ENCODE data around the gene IQCE. TPM values are rescaled to one million over a fixed set of nuclear protein-coding genes. Genes with fewer than 3 reads are reported as not detected.

The IQCE gene
- total and polyA plus RNA-seq, 11 donors = 5.0 to 14.1 (median 10.3) TPM

DNA sequence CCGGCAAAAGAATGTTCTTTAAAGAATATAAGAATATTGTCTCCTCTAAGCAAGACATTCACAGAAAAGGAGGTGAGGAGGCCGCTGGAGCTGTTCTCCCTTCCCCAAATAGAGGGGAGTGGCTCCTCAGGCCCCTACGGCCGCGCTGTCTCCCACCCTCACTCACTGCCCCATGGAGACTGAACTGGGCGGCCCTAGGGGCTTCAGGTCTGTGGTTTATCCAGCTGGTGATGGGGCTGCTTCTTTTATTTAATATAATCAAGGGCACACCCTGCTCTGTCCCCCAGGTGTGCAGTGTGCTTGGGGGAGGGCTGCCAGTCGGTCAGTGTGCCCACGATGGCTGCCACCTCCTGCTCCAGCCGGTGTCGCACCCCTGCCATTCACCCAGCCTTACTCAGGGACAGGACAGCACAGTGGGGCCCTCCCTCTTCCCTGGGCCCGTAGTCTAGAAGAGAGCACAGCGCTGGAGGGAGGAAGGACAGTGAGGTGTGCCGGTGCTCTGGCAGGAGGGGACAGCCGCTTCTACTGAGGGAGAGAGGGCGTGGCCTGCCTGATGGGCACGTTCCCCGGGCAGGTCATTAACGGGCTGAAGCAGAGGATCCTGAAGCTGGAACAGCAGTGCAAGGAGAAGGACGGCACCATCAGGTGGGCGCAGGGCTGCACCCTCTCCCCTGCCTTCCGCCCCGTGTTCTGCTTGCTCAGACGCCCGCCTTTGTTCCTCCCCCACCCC lies 23.4 kb downstream of the IQCE start:
- intact Hi-C loops (cut with DNase I) = no loop called here
- Histone ChIP-seq H3K4me1 (no peaks in the 10 kb centered on the region), H3K27me3 (no peaks in the 10 kb centered on the region), H3K9me3 (no peaks in the 10 kb centered on the region), H3K36me3 (peaks cover 0 to 47% (median 31%) of the 10 kb centered on the region in 9 donors), H3K4me3 (no peak overlapping the region), H3K27ac (no peak overlapping the region)
- TF ChIP-seq, protein P1, sequence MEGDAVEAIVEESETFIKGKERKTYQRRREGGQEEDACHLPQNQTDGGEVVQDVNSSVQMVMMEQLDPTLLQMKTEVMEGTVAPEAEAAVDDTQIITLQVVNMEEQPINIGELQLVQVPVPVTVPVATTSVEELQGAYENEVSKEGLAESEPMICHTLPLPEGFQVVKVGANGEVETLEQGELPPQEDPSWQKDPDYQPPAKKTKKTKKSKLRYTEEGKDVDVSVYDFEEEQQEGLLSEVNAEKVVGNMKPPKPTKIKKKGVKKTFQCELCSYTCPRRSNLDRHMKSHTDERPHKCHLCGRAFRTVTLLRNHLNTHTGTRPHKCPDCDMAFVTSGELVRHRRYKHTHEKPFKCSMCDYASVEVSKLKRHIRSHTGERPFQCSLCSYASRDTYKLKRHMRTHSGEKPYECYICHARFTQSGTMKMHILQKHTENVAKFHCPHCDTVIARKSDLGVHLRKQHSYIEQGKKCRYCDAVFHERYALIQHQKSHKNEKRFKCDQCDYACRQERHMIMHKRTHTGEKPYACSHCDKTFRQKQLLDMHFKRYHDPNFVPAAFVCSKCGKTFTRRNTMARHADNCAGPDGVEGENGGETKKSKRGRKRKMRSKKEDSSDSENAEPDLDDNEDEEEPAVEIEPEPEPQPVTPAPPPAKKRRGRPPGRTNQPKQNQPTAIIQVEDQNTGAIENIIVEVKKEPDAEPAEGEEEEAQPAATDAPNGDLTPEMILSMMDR (IDR thresholded peaks at IDR 0.05) = no peak
- TF ChIP-seq POLR2A (IDR thresholded peaks at IDR 0.05) = no peak
- no peak for DNase-seq
- 83 to 95% (median 89%) methylated on average over 20 to 24 of the region's 24 CpGs for WGBS, 4 donors
- ATAC-seq = peak in 1 of 4 donors; percentile 44

DNA sequence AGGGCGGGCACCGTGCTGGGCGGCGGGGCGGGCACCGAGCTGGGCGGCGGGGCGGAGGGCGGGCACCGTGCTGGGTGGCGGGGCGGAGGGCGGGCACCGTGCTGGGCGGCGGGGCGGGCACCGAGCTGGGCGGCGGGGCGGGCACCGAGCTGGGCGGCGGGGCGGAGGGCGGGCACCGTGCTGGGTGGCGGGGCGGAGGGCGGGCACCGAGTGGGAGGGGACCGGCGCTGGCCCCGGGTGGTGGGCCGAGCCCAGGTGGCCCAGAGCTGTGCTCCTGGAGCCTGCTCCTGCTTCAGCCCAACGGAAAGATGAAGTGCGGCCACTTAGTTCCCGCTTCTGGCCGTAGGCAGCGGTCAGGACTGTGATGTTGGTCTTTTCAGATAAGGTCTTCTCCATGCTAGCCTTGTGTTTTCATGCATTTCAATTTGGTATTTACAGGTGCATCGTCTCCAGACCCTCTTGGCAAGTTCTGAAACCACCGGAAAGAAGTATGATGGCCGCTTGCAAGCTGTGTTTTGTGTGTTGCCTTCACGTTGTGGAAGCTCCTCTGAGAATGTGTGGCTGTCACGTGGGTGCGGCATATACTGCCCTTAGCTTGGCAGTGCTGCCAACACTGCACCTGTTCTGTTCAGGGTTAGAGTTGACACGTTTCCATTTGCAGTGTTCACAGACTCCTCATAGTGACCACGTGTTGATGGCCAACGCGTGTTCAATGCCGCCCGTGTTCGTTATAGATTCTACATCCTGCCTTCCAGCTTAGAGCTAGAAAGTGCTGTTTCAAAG lies 25.2 kb downstream of the IQCE start:
- Histone ChIP-seq H3K4me1 (no peaks in the 10 kb centered on the region), H3K27ac (no peak overlapping the region), H3K4me3 (no peak overlapping the region), H3K36me3 (peaks cover 0 to 45% (median 25%) of the 10 kb centered on the region in 9 donors), H3K27me3 (no peaks in the 10 kb centered on the region), H3K9me3 (no peaks in the 10 kb centered on the region)
- TF ChIP-seq, protein P1 (IDR thresholded peaks at IDR 0.05) = no peak
- TF ChIP-seq POLR2A (IDR thresholded peaks at IDR 0.05) = no peak
- ATAC-seq (no peak), DNase-seq (no peak)
- intact Hi-C loops (cut with DNase I) = no loop called here
- WGBS, 4 donors = 95 to 97% (median 95%) methylated on average over 20 to 45 of the region's 54 CpGs

DNA sequence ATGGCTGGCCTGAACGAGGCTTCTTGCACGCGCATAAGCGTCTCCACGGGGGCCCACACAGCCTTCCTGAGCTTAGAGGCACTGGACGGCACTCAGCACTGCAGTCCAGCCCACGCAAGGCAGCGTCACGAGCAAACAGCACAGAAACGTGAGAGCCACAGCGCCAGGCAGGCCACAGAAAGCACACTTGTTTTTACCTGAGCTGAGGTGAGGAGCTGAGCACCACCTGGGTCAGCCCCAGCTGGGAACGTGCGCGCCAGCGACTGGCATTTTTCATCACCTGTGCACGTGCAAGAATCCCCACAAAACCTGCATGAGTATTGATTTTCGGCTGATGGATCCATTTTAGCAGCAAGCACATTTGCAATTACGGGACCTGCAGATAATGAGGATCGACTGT lies 26.7 kb downstream of the IQCE start:
- Histone ChIP-seq H3K4me3 (no peak overlapping the region), H3K27me3 (no peaks in the 10 kb centered on the region), H3K27ac (no peak overlapping the region), H3K9me3 (no peaks in the 10 kb centered on the region), H3K4me1 (no peaks in the 10 kb centered on the region), H3K36me3 (peaks cover 0 to 50% (median 25%) of the 10 kb centered on the region in 9 donors)
- 88 to 95% (median 91%) methylated on average over 18 to 19 of the region's 19 CpGs for WGBS, 4 donors
- no peak for ATAC-seq
- intact Hi-C loops (cut with DNase I) = no loop called here
- no peak for DNase-seq
- TF ChIP-seq POLR2A (IDR thresholded peaks at IDR 0.05) = no peak
- TF ChIP-seq, protein P1 (IDR thresholded peaks at IDR 0.05) = no peak

DNA sequence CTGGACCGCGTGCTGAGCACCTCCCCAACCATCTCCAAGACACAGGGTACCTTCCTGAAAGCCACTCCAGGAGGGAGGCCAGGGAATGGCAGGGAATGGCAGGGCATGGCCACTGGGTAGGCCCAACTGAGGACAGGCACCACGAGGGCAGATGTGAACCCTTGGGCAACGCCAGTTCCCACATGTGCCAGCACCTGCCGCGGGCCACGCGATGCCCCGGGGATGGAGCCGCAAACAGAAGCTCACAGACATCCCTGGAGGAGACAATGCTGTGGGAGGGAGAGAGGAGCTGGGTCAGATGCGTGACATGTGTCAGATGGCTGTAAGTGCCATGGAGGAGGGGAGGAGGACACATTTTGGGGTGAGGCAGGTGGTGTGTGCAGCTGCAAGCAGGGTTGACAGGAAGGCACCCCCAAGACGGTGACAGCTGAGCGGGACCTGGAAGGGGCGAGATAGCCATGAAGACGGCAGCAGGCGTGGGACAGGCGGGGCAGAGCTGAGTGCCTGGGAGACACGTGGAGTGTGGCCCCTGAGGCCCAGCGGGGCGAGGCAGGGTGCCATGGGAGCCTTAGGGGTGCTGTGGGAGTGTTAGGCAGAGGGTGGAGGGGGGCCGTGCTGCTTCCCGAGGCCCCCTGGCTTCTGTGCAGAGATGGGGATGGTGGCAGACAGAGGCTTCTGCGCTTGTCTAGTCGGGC lies 27.7 kb downstream of the IQCE start:
- ATAC-seq (no peak), DNase-seq (no peak)
- intact Hi-C loops (cut with DNase I) = no loop called here
- TF ChIP-seq POLR2A (IDR thresholded peaks at IDR 0.05) = no peak
- TF ChIP-seq, protein P1 (IDR thresholded peaks at IDR 0.05) = no peak
- H3K27me3 ChIP-seq = no peaks in the 10 kb centered on the region
- H3K4me1 ChIP-seq = no peaks in the 10 kb centered on the region
- no peaks in the 10 kb centered on the region for H3K9me3 ChIP-seq
- WGBS, 4 donors = 92 to 96% (median 93%) methylated on average over 22 to 24 of the region's 24 CpGs
- H3K4me3 ChIP-seq = no peak overlapping the region
- peaks cover 0 to 60% (median 30%) of the 10 kb centered on the region in 9 donors for H3K36me3 ChIP-seq
- H3K27ac ChIP-seq = no peak overlapping the region
